Keratinocyte (primary cell): ENCODE data around the gene KCNH1. TPM values are rescaled to one million over a fixed set of nuclear protein-coding genes. Genes with fewer than 3 reads are reported as not detected.

Experiments
- DNase-seq: peaks from one replicate; pipeline ENCODE4 v3.0.0-alpha.2; 2011; ENCODE audit warnings: low read depth, missing footprints, low spot score
- FAIRE-seq: peaks from 2 replicates; lab custom pipeline; 2011; peaks lifted over from hg19 to GRCh38; lab: Jason Lieb, UNC
- H2AFZ ChIP-seq: 2 replicates; pipeline ENCODE4 v1.6.0; 2012; ENCODE audit warnings: low read length, control low read depth, inconsistent platforms; ENCODE audit not compliant: control insufficient read depth
- H3K27ac ChIP-seq: 2 replicates; pipeline ENCODE4 v1.5.1; 2011; ENCODE audit warnings: low read length; ENCODE audit not compliant: control insufficient read depth, insufficient read depth
- H3K27me3 ChIP-seq: 3 replicates; pipeline ENCODE4 v1.6.0; 2011; ENCODE audit warnings: low read length; ENCODE audit not compliant: control insufficient read depth, insufficient read depth; ENCODE audit errors: extremely low read depth
- H3K36me3 ChIP-seq, 2 experiments: 2 replicates in 1 of 2; 3 replicates in 1 of 2; pipeline ENCODE4 v1.5.1; 2011; ENCODE audit warnings: low read length in 2 of 2, mild to moderate bottlenecking in 1 of 2; ENCODE audit not compliant: control insufficient read depth in 2 of 2, insufficient read depth in 2 of 2; ENCODE audit errors: extremely low read depth in 1 of 2
- H3K4me1 ChIP-seq: 3 replicates; pipeline ENCODE4 v1.5.1; 2011; ENCODE audit warnings: low read length; ENCODE audit not compliant: control insufficient read depth, insufficient read depth; ENCODE audit errors: extremely low read depth
- H3K4me2 ChIP-seq: 3 replicates; pipeline ENCODE4 v1.6.0; 2011; ENCODE audit warnings: low read depth, low read length; ENCODE audit not compliant: control insufficient read depth, insufficient read depth; ENCODE audit errors: extremely low read depth
- H3K4me3 ChIP-seq, 3 experiments: fragments of 200-600 bp in 1 of 3; sonication (generic) in 1 of 3; 2 replicates in 2 of 3; 3 replicates in 1 of 3; pipeline ENCODE4 v1.5.1; 2011 to 2016; ENCODE audit warnings: low read length in 3 of 3, mild to moderate bottlenecking in 3 of 3, control low read depth in 2 of 3, inconsistent platforms in 1 of 3, low read depth in 1 of 3, mixed read lengths in 1 of 3, mixed run types in 1 of 3, moderate library complexity in 1 of 3; ENCODE audit not compliant: control insufficient read depth in 2 of 3, insufficient read depth in 2 of 3; ENCODE audit errors: extremely low read depth in 1 of 3
- H3K79me2 ChIP-seq: 2 replicates; pipeline ENCODE4 v1.6.0; 2012; ENCODE audit warnings: low read length; ENCODE audit not compliant: control insufficient read depth, insufficient read depth
- H3K9ac ChIP-seq: 3 replicates; pipeline ENCODE4 v1.6.0; 2011; ENCODE audit warnings: low read length; ENCODE audit not compliant: control insufficient read depth, insufficient read depth; ENCODE audit errors: extremely low read depth
- H3K9me1 ChIP-seq: 3 replicates; pipeline ENCODE4 v1.6.0; 2011; ENCODE audit warnings: low read length; ENCODE audit not compliant: control insufficient read depth, insufficient read depth; ENCODE audit errors: extremely low read depth
- H3K9me3 ChIP-seq: 2 replicates; pipeline ENCODE4 v1.5.1; 2012; ENCODE audit warnings: low read depth, low read length; ENCODE audit not compliant: control insufficient read depth
- H4K20me1 ChIP-seq: 3 replicates; pipeline ENCODE4 v1.6.0; 2011; ENCODE audit warnings: low read length; ENCODE audit not compliant: control insufficient read depth, insufficient read depth; ENCODE audit errors: extremely low read depth
- EZH2 ChIP-seq: IDR thresholded peaks from one replicate; pipeline ENCODE4 v1.6.1; 2012; ENCODE audit warnings: inconsistent platforms, mild to moderate bottlenecking, low read length, moderate library complexity
- dilution Hi-C: fragments of 300-500 bp; cut with MboI; formaldehyde crosslinking; loops from one replicate; pipeline ENCODE4 v1.7.0; 2020; ENCODE audit warnings: low sequenced_read_pairs; ENCODE audit not compliant: extremely low pct_ligation_motif_present
- polyA plus RNA-seq, 5 experiments: library from polyadenylated mRNA; depleted of rRNA in 3 of 5; stranded (reverse) in 3 of 5; stranded (forward) in 1 of 5; unstranded in 1 of 5; fragments of >200 nt; gene quantifications; 1 replicate in 1 of 5; 2 replicates in 3 of 5; 3 replicates in 1 of 5; pipeline versions ENCODE4 v1.2.1 to v1.2.3, GENCODE V29; 2011 to 2012; ENCODE audit warnings: missing spikeins in 2 of 5, low read depth in 1 of 5, low replicate concordance in 1 of 5
- TF ChIP-seq, protein P1 (sequence below), 3 experiments: IDR thresholded peaks in 1 of 3; conservative IDR thresholded peaks in 1 of 3; optimal IDR thresholded peaks in 1 of 3; 2 replicates in 2 of 3; 3 replicates in 1 of 3; pipeline versions ENCODE3 to v1.5.1; 2011; ENCODE audit warnings: low read length in 3 of 3, mild to moderate bottlenecking in 3 of 3, moderate library complexity in 2 of 3, control low read depth in 1 of 3, inconsistent platforms in 1 of 3; ENCODE audit not compliant: insufficient read depth in 2 of 3; ENCODE audit errors: extremely low read depth in 1 of 3

Gene KCNH1
- polyA plus RNA-seq, 1 donor (not counting 4 experiments of a cell fraction or from before 2014, with no cell fraction given), result not detected

DNA sequence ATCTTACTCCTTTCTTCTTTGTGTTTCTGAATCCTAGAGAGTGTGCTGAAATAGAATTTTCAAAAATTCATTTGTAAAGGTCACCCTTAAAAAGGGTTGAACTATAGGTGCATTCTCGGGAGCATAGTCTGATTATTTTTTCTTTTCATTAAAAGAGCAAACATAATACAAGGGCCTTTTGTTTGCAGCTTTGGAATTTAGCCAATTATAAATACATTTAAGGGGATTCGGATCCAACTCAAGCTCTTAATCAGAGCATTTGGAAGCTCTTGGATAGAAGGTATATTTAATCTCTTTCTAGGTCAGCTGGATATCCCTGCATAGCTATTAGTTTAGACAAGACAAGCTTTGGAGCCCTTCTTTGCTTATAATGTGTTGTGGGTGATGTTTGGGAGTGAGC, 483.5 kb downstream of the KCNH1 start:
- Histone ChIP-seq H2AFZ (no peak overlapping the region), H3K4me2 (no peak overlapping the region), H3K9me1 (no peaks in the 10 kb centered on the region), H3K27me3 (no peaks in the 10 kb centered on the region), H3K4me3 (no peak overlapping the region), H3K9ac (no peak overlapping the region), H4K20me1 (no peaks in the 10 kb centered on the region), H3K79me2 (no peaks in the 10 kb centered on the region), H3K27ac (no peak overlapping the region), H3K4me1 (no peaks in the 10 kb centered on the region), H3K9me3 (peaks cover 2% of the 10 kb centered on the region), H3K36me3 (no peaks in the 10 kb centered on the region)
- DNase-seq (no peak), FAIRE-seq (no peak)
- dilution Hi-C loops, result no loop called here
- TF ChIP-seq EZH2, result no peak
- TF ChIP-seq, protein P1, sequence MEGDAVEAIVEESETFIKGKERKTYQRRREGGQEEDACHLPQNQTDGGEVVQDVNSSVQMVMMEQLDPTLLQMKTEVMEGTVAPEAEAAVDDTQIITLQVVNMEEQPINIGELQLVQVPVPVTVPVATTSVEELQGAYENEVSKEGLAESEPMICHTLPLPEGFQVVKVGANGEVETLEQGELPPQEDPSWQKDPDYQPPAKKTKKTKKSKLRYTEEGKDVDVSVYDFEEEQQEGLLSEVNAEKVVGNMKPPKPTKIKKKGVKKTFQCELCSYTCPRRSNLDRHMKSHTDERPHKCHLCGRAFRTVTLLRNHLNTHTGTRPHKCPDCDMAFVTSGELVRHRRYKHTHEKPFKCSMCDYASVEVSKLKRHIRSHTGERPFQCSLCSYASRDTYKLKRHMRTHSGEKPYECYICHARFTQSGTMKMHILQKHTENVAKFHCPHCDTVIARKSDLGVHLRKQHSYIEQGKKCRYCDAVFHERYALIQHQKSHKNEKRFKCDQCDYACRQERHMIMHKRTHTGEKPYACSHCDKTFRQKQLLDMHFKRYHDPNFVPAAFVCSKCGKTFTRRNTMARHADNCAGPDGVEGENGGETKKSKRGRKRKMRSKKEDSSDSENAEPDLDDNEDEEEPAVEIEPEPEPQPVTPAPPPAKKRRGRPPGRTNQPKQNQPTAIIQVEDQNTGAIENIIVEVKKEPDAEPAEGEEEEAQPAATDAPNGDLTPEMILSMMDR (optimal IDR thresholded peaks at IDR 0.05 in 1 of 3, IDR thresholded peaks at IDR 0.05 in 1 of 3, conservative IDR thresholded peaks at IDR 0.05 in 1 of 3; ENCODE audit: extremely low read depth in 1 of 3, insufficient read depth in 2 of 3, low read length in 3 of 3), result no peak

GRCh38 chr1:210648588-210649269, 485.2 kb downstream of the KCNH1 start:
- Histone ChIP-seq H3K27ac (no peak overlapping the region), H3K4me3 (no peak overlapping the region), H3K4me1 (no peaks in the 10 kb centered on the region), H3K79me2 (no peaks in the 10 kb centered on the region), H3K9me1 (no peaks in the 10 kb centered on the region), H3K9me3 (no peaks in the 10 kb centered on the region), H3K27me3 (no peaks in the 10 kb centered on the region), H4K20me1 (no peaks in the 10 kb centered on the region), H3K4me2 (no peak overlapping the region), H3K36me3 (no peaks in the 10 kb centered on the region), H3K9ac (no peak overlapping the region), H2AFZ (no peak overlapping the region)
- no peak for DNase-seq
- TF ChIP-seq, protein P1 (optimal IDR thresholded peaks at IDR 0.05 in 1 of 3, IDR thresholded peaks at IDR 0.05 in 1 of 3, conservative IDR thresholded peaks at IDR 0.05 in 1 of 3; ENCODE audit: extremely low read depth in 1 of 3, insufficient read depth in 2 of 3, low read length in 3 of 3), result no peak
- TF ChIP-seq EZH2, result no peak
- dilution Hi-C loops, result no loop called here
- no peak for FAIRE-seq
